Chondrocyte (in vitro differentiated cells): Measurements from ENCODE around the gene KIAA1549. TPM values are rescaled to one million over a fixed set of nuclear protein-coding genes. Genes with fewer than 3 reads are reported as not detected.

Source experiments
- DNase-seq: peaks from one replicate; pipeline ENCODE4 v3.0.0; 2021; ENCODE audit warnings: mixed read lengths, low spot score
- H3K27ac Mint-ChIP-seq: one replicate; pipeline ENCODE4 v1.8.0; 2021; ENCODE audit warnings: mild to moderate bottlenecking, moderate library complexity, mixed read lengths; ENCODE audit not compliant: unreplicated experiment
- H3K27me3 Mint-ChIP-seq: 2 replicates; pipeline ENCODE4 v1.8.0; 2021; ENCODE audit warnings: low read depth, mixed read lengths
- H3K36me3 Mint-ChIP-seq: 2 replicates; pipeline ENCODE4 v1.8.0; 2021; ENCODE audit warnings: low read depth, mixed read lengths
- H3K4me1 Mint-ChIP-seq: 2 replicates; pipeline ENCODE4 v1.8.0; 2021; ENCODE audit warnings: low read depth, mild to moderate bottlenecking, mixed read lengths
- H3K4me3 Mint-ChIP-seq: one replicate; pipeline ENCODE4 v1.8.0; 2021; ENCODE audit warnings: mild to moderate bottlenecking, moderate library complexity, mixed read lengths; ENCODE audit not compliant: unreplicated experiment
- H3K9me3 Mint-ChIP-seq: 2 replicates; pipeline ENCODE4 v1.8.0; 2021; ENCODE audit warnings: low read depth, mixed read lengths
- CTCF ChIP-seq: fragments of 200-600 bp; sonication (generic); IDR thresholded peaks from 2 replicates; pipeline ENCODE4 v1.5.0; 2021; ENCODE audit warnings: antibody characterized with exemption, mild to moderate bottlenecking, moderate library complexity
- total RNA-seq: library from RNA; stranded (reverse); gene quantifications from 3 replicates; pipeline ENCODE4 v1.2.1, GENCODE V29; 2021

KIAA1549 gene
- total RNA-seq, 1 donor from 2014 or later = 9.2 TPM

- no peak for TF ChIP-seq CTCF
- no peak overlapping the region for H3K27ac Mint-ChIP-seq
Measured at GRCh38 chr7:138999414-138999813, 18.2 kb upstream of the KIAA1549 start.

GRCh38 chr7:138992052-138992531 is 10.9 kb upstream of the KIAA1549 start:
- Mint-ChIP-seq H3K4me3 (no peak overlapping the region), H3K27ac (peak overlapping the region; percentile 85), H3K27me3 (no peaks in the 10 kb centered on the region), H3K36me3 (peaks cover 8% of the 10 kb centered on the region), H3K9me3 (peaks cover 7% of the 10 kb centered on the region), H3K4me1 (peaks cover 14% of the 10 kb centered on the region)
- no peak for TF ChIP-seq CTCF
- DNase-seq = no peak

More at GRCh38 chr7:138999414-138999813, 18.2 kb upstream of the KIAA1549 start:
- H3K4me3 Mint-ChIP-seq = no peak overlapping the region
- peaks cover 2% of the 10 kb centered on the region for H3K27me3 Mint-ChIP-seq
- peaks cover 9% of the 10 kb centered on the region for H3K9me3 Mint-ChIP-seq
- no peak for DNase-seq
- H3K4me1 Mint-ChIP-seq = no peaks in the 10 kb centered on the region
- peaks cover 2% of the 10 kb centered on the region for H3K36me3 Mint-ChIP-seq

GRCh38 chr7:138987686-138988085 is 6.5 kb upstream of the KIAA1549 start:
- no peak for DNase-seq
- Mint-ChIP-seq H3K4me1 (peaks cover 16% of the 10 kb centered on the region), H3K9me3 (peaks cover 7% of the 10 kb centered on the region), H3K4me3 (no peak overlapping the region), H3K36me3 (peaks cover 8% of the 10 kb centered on the region), H3K27me3 (no peaks in the 10 kb centered on the region), H3K27ac (no peak overlapping the region)
- no peak for TF ChIP-seq CTCF

- H3K4me1 Mint-ChIP-seq = peaks cover 21% of the 10 kb centered on the region
- no peak for TF ChIP-seq CTCF
- peak overlapping the region; percentile 69 for H3K4me3 Mint-ChIP-seq
- H3K9me3 Mint-ChIP-seq = no peaks in the 10 kb centered on the region
- H3K36me3 Mint-ChIP-seq = no peaks in the 10 kb centered on the region
- H3K27me3 Mint-ChIP-seq = no peaks in the 10 kb centered on the region
- no peak overlapping the region for H3K27ac Mint-ChIP-seq
- no peak for DNase-seq
Measured at GRCh38 chr7:138982204-138982623, 1.0 kb upstream of the KIAA1549 start.

- peak overlapping the region; percentile 4 for H3K27ac Mint-ChIP-seq
- H3K4me3 Mint-ChIP-seq = peak overlapping the region; percentile 81
- no peaks in the 10 kb centered on the region for H3K9me3 Mint-ChIP-seq
- H3K36me3 Mint-ChIP-seq = no peaks in the 10 kb centered on the region
- peaks cover 19% of the 10 kb centered on the region for H3K4me1 Mint-ChIP-seq
- H3K27me3 Mint-ChIP-seq = no peaks in the 10 kb centered on the region
- DNase-seq = no peak
- TF ChIP-seq CTCF = no peak
Measured at GRCh38 chr7:138980563-138981291, 462 bp downstream of the KIAA1549 start.
